Activated CD4-positive, alpha-beta T cell treated with anti-CD3 and anti-CD28 coated beads, Interleukin-2, amount 50 U/mL, for 24 hours (primary cell): Measurements from ENCODE around the gene EIF2S1.
A peak's percentile ranks its signal among the peaks of the same experiment; 100 is the strongest.
"Not testable (repeated sequence)": the region's sequence is repeated elsewhere in the genome, so short reads cannot be mapped to it uniquely, and the experiment has no call there.

ENCODE experiments used
- DNase-seq, 2 donors: peaks; one replicate each; pipeline ENCODE4 v3.0.0-alpha.2; 2020; ENCODE audit warnings: low read depth in 1 of 2, low spot score in 1 of 2

EIF2S1 gene

DNA sequence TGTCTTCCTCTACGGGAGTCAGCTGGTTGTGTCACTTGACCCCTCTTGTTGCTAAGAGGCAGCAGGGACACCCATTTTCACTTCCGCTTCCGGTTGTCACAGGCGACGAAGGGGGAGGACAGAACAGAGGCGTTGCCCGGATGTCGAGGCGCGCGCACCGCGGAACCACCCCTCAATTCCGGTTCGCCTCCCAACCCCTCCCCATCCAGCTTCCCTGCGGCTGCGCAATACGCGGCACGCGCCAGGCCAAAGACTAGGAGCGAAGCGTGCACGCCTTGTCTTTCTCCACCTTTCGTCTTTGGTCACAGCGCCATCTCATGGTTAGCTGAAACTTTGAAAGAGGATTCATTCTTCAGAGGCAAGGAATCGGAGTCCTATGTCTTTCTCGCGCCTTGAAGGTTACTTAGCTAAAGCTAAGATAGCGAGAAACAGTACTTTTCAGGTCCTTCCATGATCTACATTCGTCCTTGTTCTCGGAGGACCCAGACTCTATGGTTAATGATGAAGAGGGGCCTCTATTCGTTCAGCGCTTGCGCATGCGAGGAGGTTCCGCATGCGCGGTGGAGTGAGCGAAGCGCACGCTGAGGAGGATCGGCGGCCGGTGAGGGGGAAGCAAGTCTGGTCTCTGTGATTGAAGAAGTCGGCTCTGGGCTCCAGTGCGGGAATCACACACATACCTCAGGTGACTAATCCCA is at the start of gene EIF2S1, which contains the start of gene ATP6V1D:
EIF2S1 (plus strand) TSS at position 554 of the 695 bp plus-strand sequence. CDS start 4,440 bp downstream, outside the sequence.
ATP6V1D (minus strand) TSS at position 30 of the 695 bp plus-strand sequence. CDS start 106 bp downstream, outside the sequence.
- DNase-seq = peak; percentile 97 to 99

DNA sequence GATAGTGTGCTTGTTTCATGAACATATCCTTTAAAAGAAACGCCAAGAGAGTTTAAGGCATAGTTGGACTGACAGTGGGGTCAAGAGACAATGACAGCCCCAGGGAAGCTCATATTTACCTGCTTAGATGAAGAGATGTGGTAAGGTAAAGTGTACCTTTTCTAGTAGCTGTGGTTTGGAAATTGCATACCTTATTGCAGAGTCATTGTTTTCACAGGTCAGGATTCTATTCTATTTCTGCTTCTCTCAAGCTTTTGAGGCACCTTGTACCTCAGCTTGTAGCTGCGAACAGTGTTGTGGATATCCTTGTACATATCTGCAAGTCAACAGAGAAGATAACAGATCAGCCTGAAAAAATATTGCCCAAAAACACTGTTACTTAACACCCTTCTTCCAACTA is 48.3 kb upstream of the EIF2S1 start:
- DNase-seq = no peak

DNA sequence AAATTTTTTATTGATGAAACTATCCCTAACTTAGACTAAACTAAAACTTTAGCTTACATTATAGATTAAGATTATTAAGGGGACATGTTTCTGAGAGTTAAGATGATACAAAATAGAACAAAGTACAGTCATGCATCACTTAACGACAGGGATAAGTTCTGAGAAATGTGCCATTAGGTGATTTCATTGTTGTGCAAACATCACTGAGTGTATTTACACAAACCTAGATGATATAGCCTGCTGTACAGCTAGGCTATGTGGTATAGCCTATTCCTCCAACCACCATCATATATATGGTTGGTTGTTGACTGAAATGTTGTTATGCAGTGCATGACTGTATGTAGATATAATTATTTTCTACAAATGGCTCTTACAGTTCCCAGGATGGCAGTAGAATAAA is 47.0 kb upstream of the EIF2S1 start:
- no peak for DNase-seq

DNA sequence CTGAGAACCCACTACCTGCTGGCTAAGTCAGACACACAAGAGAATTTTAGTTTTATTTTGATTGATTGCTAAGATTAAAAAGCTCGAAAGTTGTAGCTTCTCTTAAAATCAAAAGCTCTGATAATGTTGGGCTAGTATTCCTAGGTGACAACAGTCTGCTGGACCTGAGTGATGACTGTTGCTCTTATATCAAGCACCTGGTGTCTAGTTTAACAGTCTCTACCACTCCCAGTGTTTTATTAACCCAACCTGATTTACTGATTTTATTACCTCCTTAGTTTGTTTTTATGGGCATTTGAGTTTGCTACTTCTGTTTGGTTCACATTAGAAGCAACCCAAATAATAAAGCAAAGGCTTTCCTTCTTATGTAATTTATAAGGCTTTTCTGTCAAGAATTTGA is 42.3 kb upstream of the EIF2S1 start:
- DNase-seq = no peak

DNA sequence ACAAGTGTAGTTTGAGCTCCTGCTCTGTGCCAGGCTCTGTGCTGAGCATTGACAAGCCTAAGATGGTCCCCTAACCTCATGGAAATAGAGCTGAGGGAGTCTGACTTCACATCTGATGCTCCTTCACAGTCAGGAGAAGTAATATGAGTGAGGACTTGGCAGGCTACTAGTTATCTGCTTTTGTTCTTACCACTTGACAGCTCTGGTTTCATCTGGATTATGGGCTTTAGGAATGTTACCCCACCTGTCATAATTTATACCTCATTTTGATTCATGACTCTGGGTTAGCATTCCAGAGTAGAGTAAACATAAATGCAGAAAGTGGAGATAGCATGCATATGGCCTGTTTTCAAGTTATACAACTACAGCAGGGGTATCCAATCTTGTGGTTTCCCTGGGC is 41.0 kb upstream of the EIF2S1 start:
- DNase-seq = no peak

DNA sequence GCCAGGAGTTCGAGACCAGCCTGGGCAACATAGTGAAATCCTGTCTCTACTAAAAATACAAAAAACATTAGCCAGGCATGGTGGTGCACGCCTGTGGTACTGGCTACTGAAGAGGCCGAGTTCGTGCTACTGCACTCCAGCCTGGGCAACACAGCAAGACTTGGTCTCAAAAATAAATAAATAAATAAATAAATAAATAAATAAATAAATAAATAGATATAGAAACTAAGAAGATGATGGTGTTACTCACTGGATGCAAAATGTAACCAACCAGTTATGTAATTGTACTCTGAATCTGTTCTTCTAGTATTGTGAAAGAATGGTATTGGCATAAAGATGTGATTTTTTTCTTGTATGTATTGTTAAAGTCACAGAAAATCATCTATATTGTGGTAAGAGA is 30.5 kb upstream of the EIF2S1 start:
- DNase-seq = not testable (repeated sequence)

DNA sequence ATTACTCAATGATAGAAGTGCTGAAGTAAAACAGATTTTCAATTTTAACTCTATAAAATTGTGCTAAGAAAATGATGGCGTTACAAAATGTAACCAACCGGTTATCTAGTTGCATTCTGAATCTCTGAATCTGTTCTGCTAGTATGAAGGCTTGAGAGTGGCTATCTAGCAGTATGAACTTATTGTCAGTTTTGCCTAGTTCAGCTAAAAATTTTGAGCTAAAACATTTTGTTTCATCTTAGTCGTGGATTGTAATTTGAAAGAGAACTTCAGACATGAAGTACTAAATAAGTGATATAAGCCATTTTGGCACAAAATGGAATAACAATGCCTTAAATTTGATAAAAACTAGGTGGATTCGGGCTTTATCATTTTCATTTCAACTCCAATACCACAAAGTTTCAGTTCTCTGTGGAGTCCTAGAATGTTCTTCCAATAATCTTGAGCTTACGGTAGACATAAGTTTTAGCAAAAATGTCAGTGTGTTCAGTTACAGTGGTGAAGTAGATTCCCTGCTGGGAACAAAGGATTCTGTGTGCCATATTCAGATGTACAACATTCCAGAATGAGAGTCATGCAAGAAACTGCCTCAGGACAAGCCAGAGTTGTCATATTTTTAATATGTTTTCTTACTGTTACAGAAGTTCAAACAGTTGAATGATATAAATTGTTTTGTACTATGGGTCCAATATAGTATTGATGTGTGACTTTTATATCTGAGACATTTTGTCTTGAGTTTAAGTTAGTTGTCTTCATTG is 28.6 kb upstream of the EIF2S1 start:
- no peak for DNase-seq

DNA sequence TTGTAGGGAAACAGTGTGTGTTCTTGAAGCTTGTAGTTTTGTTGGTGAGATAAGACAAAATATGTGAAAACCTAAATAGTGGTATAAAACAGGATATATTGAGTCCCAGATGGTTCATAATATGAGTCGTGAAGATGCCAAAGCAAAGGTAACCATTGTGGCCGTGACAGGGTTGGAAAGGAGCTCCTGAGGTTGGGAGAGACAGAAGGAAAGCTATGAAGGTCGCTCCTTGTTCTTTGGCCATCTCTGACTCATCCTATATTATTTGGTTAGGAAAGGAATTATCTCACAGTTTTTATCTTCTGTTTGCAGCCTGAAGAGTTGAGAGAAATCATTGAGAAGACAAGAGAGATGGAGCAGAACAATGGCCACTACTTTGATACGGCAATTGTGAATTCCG is 27.7 kb upstream of the EIF2S1 start:
- no peak for DNase-seq

DNA sequence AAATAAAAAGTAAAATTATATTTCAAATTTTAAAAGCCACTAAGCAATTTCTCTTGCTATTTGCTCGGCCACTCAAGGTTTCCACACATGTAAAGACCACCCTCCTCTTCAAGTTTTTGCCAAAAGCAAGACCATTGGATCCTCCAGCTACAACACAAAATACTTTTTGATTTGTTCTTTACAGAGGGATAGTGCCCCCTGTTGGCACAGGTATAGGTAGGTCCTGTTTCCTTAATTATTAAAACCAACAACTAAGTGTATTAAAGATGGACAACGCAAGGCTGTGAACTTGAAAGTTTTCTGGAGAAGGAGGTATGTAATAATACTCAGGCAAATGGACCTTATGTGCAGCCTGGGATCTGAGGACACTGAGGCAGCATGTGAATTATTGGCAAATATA is 24.3 kb upstream of the EIF2S1 start:
- DNase-seq = peak in 1 of 2 donors; percentile 3

DNA sequence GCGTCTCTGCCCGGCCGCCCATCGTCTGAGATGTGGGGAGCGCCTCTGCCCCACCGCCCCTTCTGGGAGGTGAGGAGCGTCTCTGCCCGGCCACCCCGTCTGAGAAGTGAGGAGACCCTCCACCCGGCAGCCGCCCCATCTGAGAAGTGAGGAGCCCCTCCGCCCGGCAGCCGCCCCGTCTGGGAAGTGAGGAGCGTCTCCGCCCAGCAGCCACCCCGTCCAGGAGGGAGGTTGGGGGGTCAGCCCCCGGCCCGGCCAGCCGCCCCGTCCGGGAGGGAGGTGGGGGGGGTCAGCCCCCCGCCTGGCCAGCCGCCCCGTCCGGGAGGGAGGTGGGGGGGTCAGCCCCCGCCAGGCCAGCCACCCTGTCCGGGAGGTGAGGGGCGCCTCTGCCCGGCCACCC is 18.9 kb upstream of the EIF2S1 start:
- not testable (repeated sequence) for DNase-seq

DNA sequence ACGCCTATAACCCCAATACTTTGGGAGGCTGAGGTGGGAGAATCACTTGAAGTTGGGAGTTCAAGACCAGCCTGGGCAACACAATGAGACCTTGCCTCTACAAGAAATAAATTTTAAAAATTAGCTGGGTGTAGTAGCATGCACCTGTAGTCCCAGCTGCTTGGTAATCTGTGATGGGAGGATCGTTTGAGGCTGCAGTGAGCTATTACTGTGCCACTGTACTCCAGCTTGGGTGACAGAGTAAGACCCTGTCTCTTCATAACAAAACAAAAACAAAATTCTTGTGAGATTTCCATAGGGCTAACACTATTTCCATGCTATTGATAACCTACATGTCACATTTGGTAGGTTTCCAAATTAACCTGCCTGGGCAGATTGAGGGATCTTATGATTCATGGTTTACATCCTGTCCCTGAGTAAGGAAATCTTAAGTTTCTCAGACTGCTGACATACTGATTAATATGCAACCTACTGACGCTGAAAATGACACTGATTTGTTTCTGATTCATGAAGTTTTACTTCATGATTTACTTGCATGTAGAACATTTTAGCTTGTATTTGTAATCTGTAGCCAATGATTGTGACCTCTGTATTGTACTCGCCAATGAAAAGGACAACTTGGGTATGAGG is 16.4 kb upstream of the EIF2S1 start:
- DNase-seq = no peak

DNA sequence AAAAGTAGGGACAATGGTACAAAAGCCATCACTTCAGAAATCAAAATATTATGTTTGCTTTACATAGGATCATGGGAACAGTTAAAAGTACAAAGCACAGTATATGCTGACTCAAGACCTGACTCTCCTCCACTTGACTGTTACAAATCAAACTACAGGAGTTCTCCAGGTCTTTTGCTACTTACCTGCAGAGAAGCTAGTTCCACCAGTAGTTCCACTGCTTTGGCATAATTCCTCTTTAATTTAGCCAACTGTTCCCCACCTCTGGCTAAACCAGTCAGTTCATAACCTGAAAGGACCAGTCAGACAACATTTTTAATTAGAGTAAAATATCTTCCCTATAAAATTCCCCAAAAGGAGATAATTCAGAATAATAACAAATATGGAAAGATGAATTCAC is 14.5 kb upstream of the EIF2S1 start:
- DNase-seq = no peak

DNA sequence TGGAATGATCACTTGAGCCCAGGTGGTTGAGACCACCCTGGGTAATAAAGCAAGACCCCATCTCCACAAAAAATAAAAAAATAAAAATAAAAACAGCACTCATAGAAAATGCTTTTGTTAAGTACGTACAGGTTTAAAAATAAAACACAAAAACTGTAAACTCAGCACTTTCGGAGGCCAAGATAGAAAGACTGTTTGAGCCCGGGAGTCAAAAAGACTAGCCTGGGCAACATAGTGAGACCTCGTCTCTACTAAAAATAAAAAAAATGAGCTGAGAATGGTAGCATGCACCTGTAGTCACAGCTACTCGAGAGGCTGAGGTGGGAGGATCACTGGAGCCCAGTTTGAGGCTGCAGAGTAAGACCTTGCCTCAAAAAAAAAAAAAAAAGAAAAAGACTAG is 8.1 kb upstream of the EIF2S1 start:
- DNase-seq = no peak

DNA sequence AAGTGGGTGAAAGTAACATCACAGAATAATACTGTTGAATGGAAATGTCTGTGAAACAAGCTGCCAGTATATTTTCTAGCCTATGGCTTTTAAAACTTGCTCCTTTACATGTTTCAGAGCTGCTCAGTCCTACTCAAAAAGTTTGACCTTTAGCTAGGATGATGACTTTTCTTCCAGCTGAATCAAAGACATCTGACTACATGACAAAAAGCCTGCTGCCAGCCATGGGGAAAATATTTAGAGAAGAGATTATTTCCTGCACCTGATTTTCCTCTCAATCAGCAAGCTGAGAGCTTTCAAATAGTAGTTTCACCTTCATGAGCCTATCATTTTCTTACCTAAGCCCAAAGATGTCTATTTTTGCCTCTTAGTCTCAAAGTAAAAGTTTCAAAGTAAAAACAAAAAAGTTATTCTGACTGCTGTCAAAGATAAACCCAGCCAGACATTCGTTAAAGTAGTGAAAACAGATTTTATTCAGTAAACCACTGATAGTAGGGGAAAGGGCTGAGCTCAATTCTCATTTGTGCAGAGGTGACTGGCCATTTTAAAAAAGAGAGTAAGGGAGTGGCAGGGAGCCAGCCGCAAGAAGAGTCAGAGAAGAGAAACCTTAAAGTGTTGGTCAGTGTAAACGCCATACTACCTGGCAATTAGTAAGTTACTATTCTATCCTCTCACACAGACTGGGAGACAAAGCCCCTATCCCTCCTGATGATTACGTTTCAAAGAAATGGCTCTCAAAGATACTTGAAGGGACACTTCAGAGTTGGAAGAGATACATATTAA is 2.8 kb upstream of the EIF2S1 start:
- DNase-seq = no peak

DNA sequence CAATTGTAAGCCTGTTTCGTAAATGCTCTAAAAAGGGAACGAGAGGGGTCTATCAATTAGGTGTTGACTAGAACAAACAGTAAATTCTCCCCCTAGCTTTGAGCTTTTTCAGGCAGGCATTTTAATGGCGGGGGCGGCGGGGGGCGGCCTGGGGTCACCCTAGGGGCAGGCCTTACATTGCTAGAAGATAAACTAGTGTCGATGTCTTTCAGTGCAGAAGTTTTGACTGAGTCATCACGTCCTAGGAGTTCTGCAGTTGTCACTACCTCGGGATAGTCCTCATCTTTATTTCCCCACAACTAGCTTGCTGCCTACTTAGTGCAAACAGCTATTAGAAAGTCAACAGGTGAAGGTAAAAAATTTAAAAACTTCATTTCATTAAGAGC is 2.2 kb upstream of the EIF2S1 start:
- DNase-seq = no peak

DNA sequence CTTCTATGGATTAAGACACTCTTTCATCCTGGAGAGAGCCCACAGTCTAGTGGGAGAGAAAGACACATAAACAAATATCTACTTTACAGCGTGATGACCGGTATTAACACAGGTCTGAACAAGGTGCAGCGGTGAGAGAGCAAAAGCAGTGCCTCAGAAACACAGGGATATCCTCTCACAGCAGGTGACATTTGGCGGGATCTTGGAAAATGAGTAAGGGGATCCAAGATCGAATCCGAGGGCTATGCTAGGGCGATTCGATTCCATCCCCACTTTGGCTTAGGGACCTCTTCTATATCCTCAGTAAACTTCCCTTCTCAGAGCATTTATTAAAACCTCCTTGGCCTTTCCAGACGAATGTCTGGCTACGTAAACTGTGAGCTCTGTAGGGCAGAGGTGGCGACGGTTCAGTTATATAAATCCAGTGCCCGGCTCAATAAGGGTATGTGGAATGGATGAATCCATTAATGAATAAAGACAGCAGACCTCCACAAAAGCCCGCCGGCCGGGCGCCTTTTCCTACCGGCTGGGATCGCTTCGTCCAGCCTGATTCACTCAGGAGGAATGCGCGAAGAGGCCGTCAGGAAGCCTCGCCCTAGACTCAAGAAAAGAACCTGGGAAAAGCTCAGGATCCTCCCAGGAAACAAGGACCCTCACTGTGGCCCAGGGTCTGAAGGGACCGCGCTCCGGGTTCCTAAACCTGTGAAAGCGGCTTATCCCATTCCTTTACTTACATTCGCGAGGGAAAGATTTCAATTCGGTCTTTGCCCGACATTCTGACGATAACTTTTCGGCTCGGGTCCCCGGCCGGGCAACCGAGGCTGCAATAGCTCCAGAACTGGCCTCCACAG is 979 bp upstream of the EIF2S1 start:
- DNase-seq = no peak

DNA sequence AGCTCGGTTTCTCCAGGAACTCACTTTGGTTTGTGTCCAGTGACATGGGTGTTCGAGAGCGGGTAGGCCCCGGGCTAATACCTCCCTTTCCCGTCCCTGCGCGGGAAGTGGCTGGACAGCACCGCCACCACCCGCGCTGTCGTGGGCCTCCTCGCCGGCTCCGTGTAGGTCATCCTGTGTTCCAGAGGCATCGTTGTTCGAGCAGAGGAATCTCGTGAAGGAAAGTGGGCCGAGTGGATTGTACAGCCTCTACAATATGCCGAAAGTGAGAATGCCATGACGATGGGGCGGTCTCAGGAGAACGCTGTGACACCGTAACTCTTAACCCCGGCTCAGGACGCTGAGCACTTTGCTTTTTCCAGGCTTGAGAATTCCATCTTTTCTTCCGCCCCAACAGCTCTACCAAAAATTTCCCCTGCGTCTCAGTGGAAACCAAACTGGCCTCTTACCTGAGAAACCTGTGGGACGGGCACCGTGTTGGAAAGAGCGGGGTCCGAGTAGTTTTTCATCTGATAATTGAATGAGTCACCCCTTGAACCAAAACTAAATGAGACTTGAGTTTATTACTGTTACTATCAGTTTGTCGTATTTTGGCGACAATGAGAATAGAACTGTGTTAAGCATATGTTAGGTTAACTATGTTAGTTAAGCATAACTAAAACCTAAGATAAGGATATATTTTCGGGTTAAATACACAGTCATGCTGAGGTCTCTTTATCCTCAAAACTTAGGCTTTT is 510 bp downstream of the EIF2S1 start:
- peak in 1 of 2 donors; percentile 26 for DNase-seq

DNA sequence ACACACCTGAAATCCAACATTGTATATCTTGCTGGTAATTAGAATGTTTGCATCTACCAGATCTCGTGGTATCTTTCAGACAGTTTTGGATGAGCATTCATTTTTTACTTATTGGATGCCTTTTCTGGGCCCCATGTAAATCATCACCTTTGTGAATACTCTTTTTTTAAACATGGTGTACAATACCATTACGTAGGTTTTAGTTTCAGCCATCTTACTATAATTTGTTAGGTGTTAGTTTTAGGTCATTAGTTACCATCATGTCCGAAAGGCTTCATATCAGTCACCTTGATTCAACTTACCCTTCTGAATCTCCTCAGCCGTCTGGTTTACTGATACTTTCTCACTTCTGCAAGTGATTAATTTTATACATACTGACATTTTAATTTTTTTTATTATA is 5.3 kb downstream of the EIF2S1 start:
- DNase-seq = no peak

DNA sequence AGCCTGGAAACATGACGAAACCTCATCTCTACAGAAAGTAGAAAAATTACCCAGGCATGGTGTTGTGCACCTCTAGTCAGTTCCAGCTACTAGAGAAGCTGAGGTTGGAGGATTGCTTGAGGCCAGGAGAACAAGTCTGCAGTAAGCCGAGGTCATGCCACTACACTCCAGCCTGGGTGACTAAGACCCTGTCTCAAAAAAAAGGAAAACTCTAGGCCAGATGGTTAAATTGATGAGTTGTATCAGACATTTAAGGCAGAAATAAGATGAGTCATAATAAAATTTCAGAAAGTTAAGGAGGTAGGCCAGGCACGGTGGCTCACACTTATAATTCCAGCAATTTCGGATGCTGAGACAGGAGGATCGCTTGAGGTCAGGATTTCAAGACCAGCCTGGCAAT is 10.7 kb downstream of the EIF2S1 start:
- no peak for DNase-seq
